H1 (cell line): ENCODE results near the gene FAM53B. TPM values are rescaled to one million over a fixed set of nuclear protein-coding genes. Genes with fewer than 3 reads are reported as not detected.

ENCODE experiments used
- CTCF ChIA-PET: fragments of 300-600 bp; sonication (Branson Sonifier 250); formaldehyde crosslinking; loops from one replicate; lab custom pipeline; 2021; ENCODE audit not compliant: partially characterized antibody; lab: Charles Lee
- POLR2A ChIA-PET: fragments of 300-600 bp; sonication (Branson Sonifier 250); formaldehyde crosslinking; loops from one replicate; lab custom pipeline; 2021; ENCODE audit warnings: inconsistent platforms; ENCODE audit not compliant: partially characterized antibody; lab: Charles Lee
- DNase-seq, 2 experiments: peaks; one replicate each; pipeline versions ENCODE4 v3.0.0 to v3.0.0-alpha.2; 2010 to 2022; ENCODE audit warnings: low spot score in 2 of 2, low read depth in 1 of 2, mixed read lengths in 1 of 2
- FAIRE-seq: peaks from 2 replicates; lab custom pipeline; 2011; peaks lifted over from hg19 to GRCh38; lab: Jason Lieb, UNC
- H2AFZ ChIP-seq: 2 replicates; pipeline ENCODE4 v1.8.1; 2012; ENCODE audit warnings: low read length, inconsistent platforms
- H2AK5ac ChIP-seq: 2 replicates; pipeline ENCODE4 v1.6.1; 2013; ENCODE audit warnings: low read depth, low read length
- H2BK120ac ChIP-seq: replicated peaks from 2 replicates; pipeline ENCODE3; 2013; ENCODE audit warnings: low read depth, low read length, inconsistent platforms
- H2BK12ac ChIP-seq: 2 replicates; pipeline ENCODE4 v1.6.1; 2013; ENCODE audit warnings: low read depth, low read length
- H2BK15ac ChIP-seq: 2 replicates; pipeline ENCODE4 v1.6.1; 2013; ENCODE audit warnings: low read length
- H2BK20ac ChIP-seq: 2 replicates; pipeline ENCODE4 v1.6.1; 2013; ENCODE audit warnings: low read length
- H2BK5ac ChIP-seq: 2 replicates; pipeline ENCODE4 v1.6.1; 2013; ENCODE audit warnings: low read depth, low read length
- H3K14ac ChIP-seq: 2 replicates; pipeline ENCODE4 v1.6.1; 2013; ENCODE audit warnings: inconsistent platforms; ENCODE audit not compliant: insufficient read length
- H3K18ac ChIP-seq: 2 replicates; pipeline ENCODE4 v1.6.1; 2013; ENCODE audit warnings: low read length; ENCODE audit errors: extremely low read depth
- H3K23ac ChIP-seq: 2 replicates; pipeline ENCODE4 v1.6.1; 2013; ENCODE audit warnings: inconsistent platforms; ENCODE audit not compliant: insufficient read length
- H3K23me2 ChIP-seq: 2 replicates; pipeline ENCODE4 v1.6.1; 2013; ENCODE audit warnings: low read depth, low read length
- H3K27ac ChIP-seq: 2 replicates; pipeline ENCODE4 v1.6.1; 2011; ENCODE audit warnings: low read depth, low read length, inconsistent platforms
- H3K27me3 ChIP-seq, 4 experiments: replicated peaks in 1 of 4; 1 replicate in 1 of 4; 2 replicates in 3 of 4; pipeline versions ENCODE4 v1.6.1 to v1.8.1; 2011 to 2013; ENCODE audit warnings: low read length in 3 of 4, mild to moderate bottlenecking in 3 of 4, inconsistent platforms in 2 of 4, mixed read lengths in 2 of 4, moderate library complexity in 1 of 4; ENCODE audit not compliant: control insufficient read depth in 3 of 4, insufficient read depth in 3 of 4; ENCODE audit errors: extremely low read depth in 1 of 4
- H3K36me3 ChIP-seq, 4 experiments: 2 replicates each; pipeline versions ENCODE4 v1.6.1 to v1.8.1; 2011 to 2013; ENCODE audit warnings: mild to moderate bottlenecking in 4 of 4, low read length in 3 of 4, moderate library complexity in 2 of 4, control low read depth in 1 of 4, inconsistent platforms in 1 of 4; ENCODE audit not compliant: insufficient read depth in 4 of 4, control insufficient read depth in 2 of 4
- H3K4ac ChIP-seq: replicated peaks from 2 replicates; pipeline ENCODE3; 2013; ENCODE audit warnings: low read length, low read depth, mixed read lengths, inconsistent platforms; ENCODE audit not compliant: insufficient read length
- H3K4me1 ChIP-seq, 4 experiments: replicated peaks in 1 of 4; 1 replicate in 1 of 4; 2 replicates in 3 of 4; pipeline versions ENCODE4 v1.6.1 to v1.8.1; 2011 to 2013; ENCODE audit warnings: low read length in 3 of 4, inconsistent platforms in 2 of 4, mixed read lengths in 1 of 4; ENCODE audit not compliant: insufficient read depth in 4 of 4, control insufficient read depth in 3 of 4
- H3K4me2 ChIP-seq, 2 experiments: 2 replicates each; pipeline versions ENCODE4 v1.6.1 to v1.8.1; 2011 to 2013; ENCODE audit warnings: low read depth in 2 of 2, low read length in 2 of 2, control low read depth in 1 of 2, inconsistent platforms in 1 of 2, mild to moderate bottlenecking in 1 of 2; ENCODE audit not compliant: insufficient read depth in 1 of 2
- H3K4me3 ChIP-seq, 4 experiments: fragments of 200-600, 300-600 bp in 1 of 4; sonication (generic), shearing (Covaris generic), sonication (Bioruptor Twin) in 1 of 4; 2 replicates each; pipeline versions ENCODE4 v1.5.1 to v1.8.1; 2011 to 2016; ENCODE audit warnings: low read length in 4 of 4, low read depth in 3 of 4, control low read depth in 2 of 4, inconsistent platforms in 2 of 4, mild to moderate bottlenecking in 2 of 4, mixed read lengths in 1 of 4, moderate library complexity in 1 of 4; ENCODE audit not compliant: insufficient read depth in 2 of 4; ENCODE audit errors: extremely low read depth in 1 of 4
- H3K56ac ChIP-seq: replicated peaks from 2 replicates; pipeline ENCODE3; 2013; ENCODE audit warnings: low read depth, mild to moderate bottlenecking, mixed read lengths, low read length, inconsistent platforms; ENCODE audit not compliant: insufficient read length
- H3K79me1 ChIP-seq: 2 replicates; pipeline ENCODE4 v1.6.1; 2013; ENCODE audit warnings: low read depth, low read length, control low read depth
- H3K79me2 ChIP-seq, 2 experiments: 2 replicates each; pipeline versions ENCODE4 v1.6.1 to v1.8.1; 2012 to 2013; ENCODE audit warnings: low read length in 2 of 2, mild to moderate bottlenecking in 2 of 2, inconsistent platforms in 1 of 2; ENCODE audit not compliant: insufficient read depth in 2 of 2, control insufficient read depth in 1 of 2
- H3K9ac ChIP-seq, 4 experiments: replicated peaks in 1 of 4; 1 replicate in 1 of 4; 2 replicates in 3 of 4; pipeline versions ENCODE4 v1.6.1 to v1.8.1; 2011 to 2013; ENCODE audit warnings: low read depth in 3 of 4, low read length in 3 of 4, control low read depth in 2 of 4, mild to moderate bottlenecking in 2 of 4, moderate library complexity in 2 of 4, inconsistent platforms in 1 of 4; ENCODE audit errors: extremely low read depth in 1 of 4
- H3K9me3 ChIP-seq, 2 experiments: 2 replicates each; pipeline versions ENCODE4 v1.6.1 to v1.8.1; 2012 to 2013; ENCODE audit warnings: mild to moderate bottlenecking in 2 of 2, moderate library complexity in 2 of 2, control low read depth in 1 of 2, inconsistent platforms in 1 of 2, low read depth in 1 of 2, low read length in 1 of 2, mixed read lengths in 1 of 2; ENCODE audit not compliant: insufficient read depth in 2 of 2
- H4K20me1 ChIP-seq, 2 experiments: replicated peaks in 1 of 2; 2 replicates each; pipeline versions ENCODE3 to v1.8.1; 2011 to 2013; ENCODE audit warnings: inconsistent platforms in 2 of 2, low read length in 2 of 2, mild to moderate bottlenecking in 1 of 2; ENCODE audit not compliant: insufficient read depth in 2 of 2, control insufficient read depth in 1 of 2
- H4K5ac ChIP-seq: 2 replicates; pipeline ENCODE4 v1.6.1; 2013; ENCODE audit warnings: low read length, low read depth, mixed read lengths, inconsistent platforms; ENCODE audit not compliant: insufficient read length
- H4K8ac ChIP-seq: 2 replicates; pipeline ENCODE4 v1.8.0; 2013; ENCODE audit warnings: mild to moderate bottlenecking, moderate library complexity, low read length, inconsistent platforms; ENCODE audit not compliant: insufficient read depth; ENCODE audit errors: extremely low read depth
- H4K91ac ChIP-seq: replicated peaks from 2 replicates; pipeline ENCODE3; 2013; ENCODE audit warnings: low read length, mixed read lengths, inconsistent platforms; ENCODE audit not compliant: insufficient read length
- ASH2L ChIP-seq: fragments of 200-600, 300-600 bp; sonication (generic); IDR thresholded peaks from one replicate; pipeline ENCODE4 v1.7.1; 2017; ENCODE audit warnings: low read length
- BACH1 ChIP-seq: IDR thresholded peaks from 2 replicates; pipeline ENCODE4 v1.6.1; 2012; ENCODE audit warnings: low read length, improper control_type of control experiment
- CBX8 ChIP-seq: fragments of 300-800, 300-1000 bp; sonication (generic); IDR thresholded peaks from 2 replicates; pipeline ENCODE4 v1.7.1; 2016; ENCODE audit warnings: low read depth, low read length, borderline replicate concordance
- EGR1 ChIP-seq: IDR thresholded peaks from 2 replicates; pipeline ENCODE4 v1.6.1; 2011; ENCODE audit warnings: low read depth, low read length, borderline replicate concordance
- FOSL1 ChIP-seq: IDR thresholded peaks from 2 replicates; pipeline ENCODE4 v1.6.1; 2011; ENCODE audit warnings: mild to moderate bottlenecking, low read depth, low read length, moderate library complexity; ENCODE audit not compliant: insufficient read depth
- JUN ChIP-seq: IDR thresholded peaks from 2 replicates; pipeline ENCODE4 v1.6.1; 2011; ENCODE audit warnings: low read depth, mild to moderate bottlenecking, improper control_type of control experiment, low read length
- KDM1A ChIP-seq: fragments of 200-600, 300-600 bp; sonication (generic); IDR thresholded peaks from 2 replicates; pipeline ENCODE4 v1.7.1; 2016; ENCODE audit warnings: mild to moderate bottlenecking, low read length, borderline replicate concordance
- NANOG ChIP-seq: IDR thresholded peaks from 2 replicates; pipeline ENCODE4 v1.6.1; 2011; ENCODE audit warnings: low read length, low read depth, mild to moderate bottlenecking, inconsistent platforms; ENCODE audit not compliant: insufficient read depth, poor library complexity, severe bottlenecking
- NRF1 ChIP-seq: IDR thresholded peaks from 2 replicates; pipeline ENCODE4 v1.6.1; 2011; ENCODE audit warnings: mild to moderate bottlenecking, low read depth, low read length, improper control_type of control experiment
- POLR2A ChIP-seq, 2 experiments: IDR thresholded peaks; 1 replicate in 1 of 2; 2 replicates in 1 of 2; pipeline ENCODE4 v1.6.1; 2011; ENCODE audit warnings: low read depth in 2 of 2, low read length in 2 of 2, mild to moderate bottlenecking in 2 of 2; ENCODE audit errors: control extremely low read depth in 1 of 2
- RBBP5 ChIP-seq: IDR thresholded peaks from 2 replicates; pipeline ENCODE4 v1.7.1; 2012; ENCODE audit warnings: low read depth, mild to moderate bottlenecking, inconsistent platforms, low read length, moderate library complexity, borderline replicate concordance
- RXRA ChIP-seq: IDR thresholded peaks from 2 replicates; pipeline ENCODE4 v1.6.1; 2011; ENCODE audit warnings: low read depth, mild to moderate bottlenecking, low read length, moderate library complexity; ENCODE audit not compliant: insufficient read depth
- SRF ChIP-seq: IDR thresholded peaks from 2 replicates; pipeline ENCODE4 v1.6.1; 2011; ENCODE audit warnings: mild to moderate bottlenecking, low read depth, low read length, moderate library complexity
- SUZ12 ChIP-seq: fragments of 200-600 bp; sonication (generic); IDR thresholded peaks from 2 replicates; pipeline ENCODE4 v1.6.1; 2012; ENCODE audit warnings: mild to moderate bottlenecking, inconsistent platforms, low read length, moderate library complexity, mixed read lengths
- WGBS, 2 experiments: shearing (Covaris generic) in 1 of 2; methylation state at CpG; one replicate each; pipeline versions ENCODE4 v1.1.6 to v1.1.7; 2013 to 2015; ENCODE audit warnings: low lambda C conversion rate in 2 of 2, mixed read lengths in 2 of 2, inconsistent platforms in 1 of 2, low coverage in 1 of 2, missing lambda C conversion rate in 1 of 2; ENCODE audit not compliant: insufficient replicate concordance in 2 of 2, insufficient coverage in 1 of 2, insufficient read length in 1 of 2; ENCODE audit errors: extremely low coverage in 1 of 2, missing lambda C conversion rate in 1 of 2; 5-methylcytosine and 5-hydroxymethylcytosine counted together
- polyA plus RNA-seq, 7 experiments: library from polyadenylated mRNA; depleted of rRNA in 3 of 7; stranded (reverse) in 5 of 7; unstranded in 2 of 7; fragments of >200 nt in 5 of 7; fragments of 200-250 nt in 2 of 7; gene quantifications; 1 replicate in 5 of 7; 2 replicates in 1 of 7; 4 replicates in 1 of 7; pipeline versions ENCODE4 v1.2.1 to v1.2.3, GENCODE V29; 2011 to 2013; ENCODE audit warnings: missing spikeins in 2 of 7, mixed read lengths in 2 of 7
- total RNA-seq: library from RNA; stranded (reverse); fragmentation: NEBNext Ultra II Directional; extraction: Animal tissue kit (Norgen Biotek cat#: 25700); gene quantifications from 2 replicates; pipeline ENCODE4 v1.2.1, GENCODE V29; 2021

Gene FAM53B
- total and polyA plus RNA-seq, 2 of the 8 experiments (the other 6 are each of a cell fraction or from before 2014, with no cell fraction given), result 5.3 to 14.4 TPM

DNA sequence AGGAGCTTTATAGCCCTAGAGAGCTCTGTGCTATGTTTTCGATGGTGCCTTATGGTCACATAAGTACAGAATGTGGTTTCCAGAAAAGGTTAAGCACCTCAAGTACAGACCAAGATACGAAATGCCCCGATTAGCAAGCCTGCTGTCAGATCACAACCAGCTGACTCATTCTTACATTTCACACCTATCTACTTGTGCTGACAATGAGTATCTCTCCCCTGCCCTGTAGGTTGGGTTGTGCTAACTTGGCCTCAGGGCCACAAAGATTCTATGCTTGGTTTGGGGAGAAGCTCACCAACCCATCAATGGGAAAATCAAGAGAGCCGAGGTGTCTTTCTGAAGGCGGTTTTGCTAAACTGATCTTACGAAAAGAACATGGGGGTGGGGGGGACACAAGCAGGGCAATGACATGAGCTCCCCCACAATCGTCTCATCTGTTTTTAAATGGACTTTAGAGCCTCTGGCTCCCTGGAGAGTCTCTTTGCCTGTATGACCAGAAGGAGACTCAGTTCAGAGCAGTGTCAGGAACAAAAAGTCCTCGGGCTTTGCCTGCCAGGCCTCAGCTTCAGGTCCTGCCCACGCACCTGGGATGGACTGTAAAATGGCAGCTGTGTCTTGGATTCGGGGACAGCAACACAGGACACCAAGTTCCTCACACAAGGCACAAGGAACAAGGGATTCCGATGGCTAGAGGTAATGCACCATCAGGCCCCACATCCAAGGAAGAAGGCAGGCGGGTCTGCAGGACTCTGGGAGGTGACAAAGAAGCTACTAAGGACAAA, 55.1 kb downstream of the FAM53B start:
- no peak for DNase-seq
- Histone ChIP-seq H4K8ac (no peak overlapping the region), H3K14ac (no peak overlapping the region)
- TF ChIP-seq KDM1A (no peak), JUN (no peak), RBBP5 (no peak), SRF (no peak), NANOG (no peak), SUZ12 (no peak), FOSL1 (no peak), POLR2A (IDR thresholded peaks at IDR 0.05; ENCODE audit: control extremely low read depth in 1 of 2, low read depth in 2 of 2, low read length in 2 of 2) (no peak), RXRA (no peak), ASH2L (no peak), BACH1 (no peak), EGR1 (no peak), CBX8 (no peak), NRF1 (no peak)
- TF ChIP-seq, all 59 proteins: peak for 0
- Histone ChIP-seq H3K27ac (no peak overlapping the region), H3K9ac (no peak overlapping the region), H2BK12ac (no peak overlapping the region), H3K9me3 (no peaks in the 10 kb centered on the region), H2BK5ac (no peak overlapping the region), H3K18ac (no peak overlapping the region), H3K4me1 (peaks cover 0 to 10% (median 5%) of the 10 kb centered on the region in 4 experiments; a peak in 3 of 7 replicates), H3K79me1 (no peaks in the 10 kb centered on the region; the same call in 1 of the 2 replicates), H3K79me2 (no peaks in the 10 kb centered on the region), H4K5ac (no peak overlapping the region), H3K4ac (no peak overlapping the region), H3K27me3 (no peaks in the 10 kb centered on the region), H3K56ac (no peak overlapping the region), H2BK120ac (no peak overlapping the region), H2AFZ (no peak overlapping the region), H3K4me3 (no peak overlapping the region), H3K4me2 (no peak overlapping the region), H2BK15ac (no peak overlapping the region), H3K36me3 (no peaks in the 10 kb centered on the region; a peak in 1 of 8 replicates), H3K23me2 (no peaks in the 10 kb centered on the region), H4K20me1 (no peaks in the 10 kb centered on the region), H4K91ac (no peak overlapping the region), H2BK20ac (no peak overlapping the region), H2AK5ac (no peak overlapping the region), H3K23ac (no peak overlapping the region)
- 94% methylated on average over 12 of the region's 12 CpGs; no CpG with 5 or more reads in 1 of the 2 experiments for WGBS, 2 experiments
- POLR2A ChIA-PET, result no interaction called here
- CTCF ChIA-PET, result interaction anchor here (0.7 to 3.1 kb wide), 13 partner anchors 8 to 51 kb away, joined by 3 to 19 read pairs (median 3); no protein-coding TSS in a partner anchor
- FAIRE-seq, result no peak
